Measurements from ENCODE around the gene B2M.

DNA sequence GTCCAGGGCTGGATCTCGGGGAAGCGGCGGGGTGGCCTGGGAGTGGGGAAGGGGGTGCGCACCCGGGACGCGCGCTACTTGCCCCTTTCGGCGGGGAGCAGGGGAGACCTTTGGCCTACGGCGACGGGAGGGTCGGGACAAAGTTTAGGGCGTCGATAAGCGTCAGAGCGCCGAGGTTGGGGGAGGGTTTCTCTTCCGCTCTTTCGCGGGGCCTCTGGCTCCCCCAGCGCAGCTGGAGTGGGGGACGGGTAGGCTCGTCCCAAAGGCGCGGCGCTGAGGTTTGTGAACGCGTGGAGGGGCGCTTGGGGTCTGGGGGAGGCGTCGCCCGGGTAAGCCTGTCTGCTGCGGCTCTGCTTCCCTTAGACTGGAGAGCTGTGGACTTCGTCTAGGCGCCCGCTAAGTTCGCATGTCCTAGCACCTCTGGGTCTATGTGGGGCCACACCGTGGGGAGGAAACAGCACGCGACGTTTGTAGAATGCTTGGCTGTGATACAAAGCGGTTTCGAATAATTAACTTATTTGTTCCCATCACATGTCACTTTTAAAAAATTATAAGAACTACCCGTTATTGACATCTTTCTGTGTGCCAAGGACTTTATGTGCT is 527 bp downstream of the B2M start:
- TF ChIP-seq, protein P1, sequence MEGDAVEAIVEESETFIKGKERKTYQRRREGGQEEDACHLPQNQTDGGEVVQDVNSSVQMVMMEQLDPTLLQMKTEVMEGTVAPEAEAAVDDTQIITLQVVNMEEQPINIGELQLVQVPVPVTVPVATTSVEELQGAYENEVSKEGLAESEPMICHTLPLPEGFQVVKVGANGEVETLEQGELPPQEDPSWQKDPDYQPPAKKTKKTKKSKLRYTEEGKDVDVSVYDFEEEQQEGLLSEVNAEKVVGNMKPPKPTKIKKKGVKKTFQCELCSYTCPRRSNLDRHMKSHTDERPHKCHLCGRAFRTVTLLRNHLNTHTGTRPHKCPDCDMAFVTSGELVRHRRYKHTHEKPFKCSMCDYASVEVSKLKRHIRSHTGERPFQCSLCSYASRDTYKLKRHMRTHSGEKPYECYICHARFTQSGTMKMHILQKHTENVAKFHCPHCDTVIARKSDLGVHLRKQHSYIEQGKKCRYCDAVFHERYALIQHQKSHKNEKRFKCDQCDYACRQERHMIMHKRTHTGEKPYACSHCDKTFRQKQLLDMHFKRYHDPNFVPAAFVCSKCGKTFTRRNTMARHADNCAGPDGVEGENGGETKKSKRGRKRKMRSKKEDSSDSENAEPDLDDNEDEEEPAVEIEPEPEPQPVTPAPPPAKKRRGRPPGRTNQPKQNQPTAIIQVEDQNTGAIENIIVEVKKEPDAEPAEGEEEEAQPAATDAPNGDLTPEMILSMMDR (IDR thresholded peaks at IDR 0.05; ENCODE audit: low read depth, low read length, poor library complexity, severe bottlenecking): no peak
- TF ChIP-seq EZH2phosphoT487 (IDR thresholded peaks at IDR 0.05; ENCODE audit: borderline replicate concordance, low read length): no peak

Measured in DOHH2 (cell line).